Measurements from ENCODE around the gene PPBP. TPM values are rescaled to one million over a fixed set of nuclear protein-coding genes. Genes with fewer than 3 reads are reported as not detected.
"Not testable (repeated sequence)": the region's sequence is repeated elsewhere in the genome, so short reads cannot be mapped to it uniquely, and the experiment has no call there.

Gene PPBP
- total RNA-seq, 1 donor from 2014 or later, result 3.4 TPM

- TF ChIP-seq, protein P1, sequence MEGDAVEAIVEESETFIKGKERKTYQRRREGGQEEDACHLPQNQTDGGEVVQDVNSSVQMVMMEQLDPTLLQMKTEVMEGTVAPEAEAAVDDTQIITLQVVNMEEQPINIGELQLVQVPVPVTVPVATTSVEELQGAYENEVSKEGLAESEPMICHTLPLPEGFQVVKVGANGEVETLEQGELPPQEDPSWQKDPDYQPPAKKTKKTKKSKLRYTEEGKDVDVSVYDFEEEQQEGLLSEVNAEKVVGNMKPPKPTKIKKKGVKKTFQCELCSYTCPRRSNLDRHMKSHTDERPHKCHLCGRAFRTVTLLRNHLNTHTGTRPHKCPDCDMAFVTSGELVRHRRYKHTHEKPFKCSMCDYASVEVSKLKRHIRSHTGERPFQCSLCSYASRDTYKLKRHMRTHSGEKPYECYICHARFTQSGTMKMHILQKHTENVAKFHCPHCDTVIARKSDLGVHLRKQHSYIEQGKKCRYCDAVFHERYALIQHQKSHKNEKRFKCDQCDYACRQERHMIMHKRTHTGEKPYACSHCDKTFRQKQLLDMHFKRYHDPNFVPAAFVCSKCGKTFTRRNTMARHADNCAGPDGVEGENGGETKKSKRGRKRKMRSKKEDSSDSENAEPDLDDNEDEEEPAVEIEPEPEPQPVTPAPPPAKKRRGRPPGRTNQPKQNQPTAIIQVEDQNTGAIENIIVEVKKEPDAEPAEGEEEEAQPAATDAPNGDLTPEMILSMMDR (IDR thresholded peaks at IDR 0.05), result no peak
- H3K27ac ChIP-seq, result no peak overlapping the region
- no peaks in the 10 kb centered on the region for H3K9me3 ChIP-seq
- intact Hi-C loops (cut with DNase I), result no loop called here
- no peak for ATAC-seq
- H3K4me1 ChIP-seq, result no peaks in the 10 kb centered on the region
- no peaks in the 10 kb centered on the region for H3K27me3 ChIP-seq
- no peak overlapping the region for H3K4me3 ChIP-seq
- no peaks in the 10 kb centered on the region for H3K36me3 ChIP-seq
- no peak for DNase-seq
Measured at GRCh38 chr4:73952352-73952751, 35.6 kb downstream of the PPBP start.

DNA sequence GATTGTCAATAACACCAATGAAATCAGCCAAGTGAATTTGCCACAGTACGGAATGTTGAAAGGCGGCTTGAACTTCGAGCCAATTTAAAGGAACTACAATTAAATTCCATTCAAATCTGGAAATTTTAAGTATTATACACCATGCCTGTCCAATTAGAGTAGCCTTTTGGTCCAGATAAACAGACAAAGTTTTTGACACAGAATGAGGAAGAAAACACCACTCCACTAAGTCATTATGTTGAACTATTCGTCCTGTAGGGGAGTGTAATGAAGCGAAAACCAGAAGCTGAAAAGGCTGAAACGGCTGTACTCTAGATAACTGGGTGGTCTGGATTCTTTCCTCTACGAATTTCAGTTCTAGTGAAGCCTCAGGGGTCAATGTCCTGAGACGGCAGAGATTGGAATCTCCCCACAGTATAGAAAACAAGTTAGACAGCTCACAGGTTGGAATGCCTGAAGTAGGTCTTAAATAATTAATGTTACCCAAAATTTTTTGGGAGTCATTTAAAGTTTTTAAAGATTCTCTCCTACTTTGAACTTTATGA is 37.5 kb downstream of the PPBP start:
- H3K9me3 ChIP-seq; intact Hi-C loops (cut with DNase I); DNase-seq; H3K36me3 ChIP-seq; H3K4me3 ChIP-seq; H3K27ac ChIP-seq; H3K4me1 ChIP-seq; H3K27me3 ChIP-seq; ATAC-seq: not testable (repeated sequence)

GRCh38 chr4:73948990-73949706 is 38.8 kb downstream of the PPBP start:
- TF ChIP-seq, protein P1 (IDR thresholded peaks at IDR 0.05), result no peak
- Histone ChIP-seq H3K9me3 (no peaks in the 10 kb centered on the region), H3K27me3 (peaks cover 8% of the 10 kb centered on the region), H3K36me3 (no peaks in the 10 kb centered on the region), H3K4me3 (no peak overlapping the region), H3K27ac (no peak overlapping the region), H3K4me1 (peaks cover 11% of the 10 kb centered on the region)
- intact Hi-C loops (cut with DNase I), result no loop called here
- DNase-seq (no peak), ATAC-seq (no peak)

GRCh38 chr4:73948291-73948690 is 39.7 kb downstream of the PPBP start:
- TF ChIP-seq, protein P1 (IDR thresholded peaks at IDR 0.05), result no peak
- Histone ChIP-seq H3K4me1 (peaks cover 14% of the 10 kb centered on the region), H3K36me3 (no peaks in the 10 kb centered on the region), H3K27ac (no peak overlapping the region), H3K4me3 (no peak overlapping the region), H3K9me3 (no peaks in the 10 kb centered on the region), H3K27me3 (peaks cover 16% of the 10 kb centered on the region)
- no peak for DNase-seq
- intact Hi-C loops (cut with DNase I), result no loop called here
- no peak for ATAC-seq

GRCh38 chr4:73947239-73947985 is 40.6 kb downstream of the PPBP start:
- no peak for ATAC-seq
- H3K9me3 ChIP-seq, result no peaks in the 10 kb centered on the region
- no peak for DNase-seq
- intact Hi-C loops (cut with DNase I), result no loop called here
- no peak overlapping the region for H3K4me3 ChIP-seq
- H3K4me1 ChIP-seq, result peaks cover 14% of the 10 kb centered on the region
- peaks cover 16% of the 10 kb centered on the region for H3K27me3 ChIP-seq
- H3K27ac ChIP-seq, result no peak overlapping the region
- no peaks in the 10 kb centered on the region for H3K36me3 ChIP-seq
- TF ChIP-seq, protein P1 (IDR thresholded peaks at IDR 0.05), result no peak

Measured in upper lobe of right lung (tissue), 1 donor.